Measurements from ENCODE around the gene TSPAN10. TPM values are rescaled to one million over a fixed set of nuclear protein-coding genes. Genes with fewer than 3 reads are reported as not detected.

TSPAN10 gene
- total RNA-seq, 2 donors from 2014 or later, result 0.14 to 0.51 TPM

DNA sequence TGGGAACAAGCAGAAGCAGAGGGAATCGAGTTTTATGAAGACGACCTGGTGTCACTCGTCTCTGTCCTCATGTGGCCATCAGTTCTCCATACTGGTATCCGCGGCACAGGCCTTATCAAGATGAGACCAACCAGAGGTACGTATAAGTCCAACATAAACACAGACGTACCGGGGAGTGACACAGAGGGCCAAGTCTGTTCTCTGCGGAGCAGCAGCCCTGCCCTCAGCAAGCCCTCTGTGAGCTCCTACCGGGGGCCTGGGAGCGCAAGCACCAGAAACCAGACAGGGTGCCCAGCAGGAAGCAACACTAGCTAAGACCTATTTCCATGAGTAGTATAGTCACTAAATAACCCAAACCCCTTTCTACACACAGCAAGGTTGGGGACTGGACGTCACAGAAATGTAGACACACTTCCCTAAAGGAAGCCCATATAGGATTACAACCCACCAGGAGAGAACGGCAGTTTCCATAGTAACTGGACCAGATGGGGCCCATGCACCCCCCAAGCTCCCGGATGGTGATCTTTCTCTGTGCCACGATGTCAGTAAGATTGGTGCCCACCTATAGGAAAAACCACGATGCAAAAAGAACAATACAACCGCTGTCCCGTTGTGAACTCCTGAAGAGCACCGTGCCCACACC is 45.7 kb downstream of the TSPAN10 start:
- intact Hi-C loops (cut with DNase I), result no loop called here

DNA sequence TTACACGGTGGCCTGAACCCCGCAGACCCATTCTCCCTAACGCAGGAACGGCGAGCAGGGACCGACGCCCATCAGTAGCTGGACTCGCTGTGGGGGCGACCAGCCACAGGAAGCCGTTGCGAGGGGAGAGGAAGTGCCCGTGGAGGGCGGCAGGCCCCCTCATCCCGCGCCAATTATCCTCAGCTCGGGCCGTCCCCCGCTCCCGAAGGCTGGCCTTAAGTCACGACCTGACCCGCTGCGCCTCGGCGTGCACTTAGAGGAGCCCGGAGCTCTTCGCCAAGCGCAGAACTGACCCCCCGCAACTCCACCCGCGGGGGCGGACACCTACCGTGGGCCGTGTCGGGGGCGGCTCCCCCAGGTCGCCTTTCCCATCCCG is 46.2 kb downstream of the TSPAN10 start:
- no peak for DNase-seq (ENCODE audit: low spot score)
- intact Hi-C loops (cut with DNase I), result no loop called here

More for the DNA sequence above, 45.7 kb downstream of the TSPAN10 start:
- DNase-seq (ENCODE audit: low spot score), result no peak

DNA sequence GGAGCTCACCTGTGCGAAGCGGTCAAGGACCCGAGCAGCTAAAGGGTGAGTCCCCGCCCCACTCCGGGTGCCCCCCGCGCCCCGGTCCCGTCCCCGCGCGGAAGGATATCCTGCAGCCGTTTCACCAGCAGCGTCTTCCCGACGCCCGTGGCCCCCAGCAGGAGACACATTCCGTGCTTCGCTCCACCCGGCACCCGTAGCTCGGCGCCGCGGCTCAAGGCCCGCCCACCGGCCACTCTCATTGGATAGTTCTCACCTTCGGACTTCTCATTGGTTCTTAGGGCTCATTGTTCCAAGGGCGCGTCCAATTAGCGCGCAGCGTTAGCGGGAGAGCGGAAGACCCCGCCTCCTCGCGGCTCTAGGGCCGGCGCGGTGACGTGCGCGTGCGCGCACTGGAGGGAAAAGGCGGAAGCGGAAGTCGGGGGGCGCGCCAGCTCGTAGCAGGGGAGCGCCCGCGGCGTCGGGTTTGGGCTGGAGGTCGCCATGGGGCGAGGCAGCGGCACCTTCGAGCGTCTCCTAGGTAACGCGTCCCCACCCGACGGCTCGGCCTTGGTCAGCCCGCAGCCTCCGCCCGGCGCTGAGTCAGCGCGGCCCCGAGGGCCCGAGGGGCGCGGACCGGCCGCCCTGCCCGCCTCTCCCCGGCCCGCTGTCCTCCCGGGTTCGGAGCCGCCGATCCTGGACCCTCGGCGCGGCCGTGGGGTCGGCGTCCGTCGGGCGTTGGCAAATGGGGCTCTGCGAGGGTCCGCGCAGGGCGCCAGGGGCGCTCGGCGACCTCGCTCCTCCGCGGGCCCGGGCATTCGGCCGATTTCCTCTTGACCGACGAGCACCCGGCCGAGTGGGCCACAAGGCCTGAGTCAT is 46.8 kb downstream of the TSPAN10 start, which contains the start of the genes ARL16 and HGS:
Gene ARL16 (minus strand): TSS at position 214 of the 858 bp plus-strand sequence. CDS start 44 bp downstream, at position 170.
Gene HGS (plus strand): TSS at position 428 of the 858 bp plus-strand sequence. CDS start 56 bp downstream, at position 484.
- intact Hi-C loops (cut with DNase I), result no loop called here
- peak; percentile 100 for DNase-seq (ENCODE audit: low spot score)

DNA sequence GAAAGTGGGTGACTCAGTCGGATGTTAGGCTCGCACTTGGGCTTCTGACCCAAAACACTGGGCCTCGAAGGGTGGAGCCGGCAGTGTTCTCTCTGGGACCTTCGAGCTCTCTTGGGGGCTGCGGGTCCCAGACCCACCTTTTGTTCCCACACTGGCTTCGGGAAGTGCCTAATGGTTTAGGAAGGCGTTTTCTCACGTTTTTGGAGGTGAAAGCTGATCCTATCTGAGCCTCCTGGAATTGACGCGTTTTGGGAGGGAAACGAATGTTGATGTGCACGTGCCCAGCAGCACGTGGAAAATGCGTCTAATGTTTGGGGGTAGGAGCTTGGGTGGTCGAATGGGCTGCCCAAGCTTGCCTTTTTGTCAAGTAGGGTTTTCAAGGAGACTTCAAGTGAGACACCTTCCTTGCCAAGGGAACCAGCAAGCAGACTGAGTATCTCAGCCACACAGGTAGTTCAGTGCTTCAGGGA is 47.5 kb downstream of the TSPAN10 start:
- no peak for DNase-seq (ENCODE audit: low spot score)
- intact Hi-C loops (cut with DNase I), result no loop called here

DNA sequence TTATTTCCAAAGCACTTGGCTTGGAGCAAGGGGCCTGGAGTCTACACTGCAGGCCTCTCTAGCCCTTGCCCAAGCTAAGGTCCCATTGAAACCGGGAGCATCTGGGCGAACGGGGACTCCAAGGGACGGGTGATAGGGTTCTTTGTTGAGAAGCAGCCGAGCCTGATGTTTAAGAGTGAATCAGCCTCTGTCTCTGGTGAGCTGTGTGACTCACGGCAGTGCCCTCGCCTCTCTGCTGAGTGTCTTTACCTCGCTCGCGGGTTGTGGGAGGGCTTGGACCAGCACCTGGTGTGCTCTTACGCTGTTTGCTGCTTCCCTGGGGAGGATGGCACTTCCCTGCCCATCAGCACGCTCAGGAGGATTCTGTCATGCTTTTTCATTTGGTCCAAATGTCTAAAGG is 48.1 kb downstream of the TSPAN10 start:
- intact Hi-C loops (cut with DNase I), result no loop called here
- DNase-seq (ENCODE audit: low spot score), result no peak

DNA sequence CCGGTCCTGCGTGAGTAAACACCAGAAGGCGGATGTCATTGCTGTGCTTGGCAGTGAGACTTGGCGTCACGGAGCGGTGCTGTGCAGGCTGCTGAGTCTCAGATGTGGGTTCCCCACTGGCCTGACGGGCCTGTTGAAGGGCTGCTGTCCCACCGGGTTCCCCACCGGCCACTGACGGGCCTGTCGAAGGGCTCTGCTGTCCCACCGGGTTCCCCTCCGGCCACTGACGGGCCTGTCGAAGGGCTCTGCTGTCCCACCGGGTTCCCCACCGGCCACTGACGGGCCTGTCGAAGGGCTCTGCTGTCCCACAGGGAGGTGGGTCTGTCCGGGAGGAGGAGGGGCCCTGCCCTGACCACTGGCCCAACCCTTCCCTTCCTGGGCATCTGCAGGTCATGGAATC is 49.6 kb downstream of the TSPAN10 start:
- intact Hi-C loops (cut with DNase I), result no loop called here
- DNase-seq (ENCODE audit: low spot score), result no peak

DNA sequence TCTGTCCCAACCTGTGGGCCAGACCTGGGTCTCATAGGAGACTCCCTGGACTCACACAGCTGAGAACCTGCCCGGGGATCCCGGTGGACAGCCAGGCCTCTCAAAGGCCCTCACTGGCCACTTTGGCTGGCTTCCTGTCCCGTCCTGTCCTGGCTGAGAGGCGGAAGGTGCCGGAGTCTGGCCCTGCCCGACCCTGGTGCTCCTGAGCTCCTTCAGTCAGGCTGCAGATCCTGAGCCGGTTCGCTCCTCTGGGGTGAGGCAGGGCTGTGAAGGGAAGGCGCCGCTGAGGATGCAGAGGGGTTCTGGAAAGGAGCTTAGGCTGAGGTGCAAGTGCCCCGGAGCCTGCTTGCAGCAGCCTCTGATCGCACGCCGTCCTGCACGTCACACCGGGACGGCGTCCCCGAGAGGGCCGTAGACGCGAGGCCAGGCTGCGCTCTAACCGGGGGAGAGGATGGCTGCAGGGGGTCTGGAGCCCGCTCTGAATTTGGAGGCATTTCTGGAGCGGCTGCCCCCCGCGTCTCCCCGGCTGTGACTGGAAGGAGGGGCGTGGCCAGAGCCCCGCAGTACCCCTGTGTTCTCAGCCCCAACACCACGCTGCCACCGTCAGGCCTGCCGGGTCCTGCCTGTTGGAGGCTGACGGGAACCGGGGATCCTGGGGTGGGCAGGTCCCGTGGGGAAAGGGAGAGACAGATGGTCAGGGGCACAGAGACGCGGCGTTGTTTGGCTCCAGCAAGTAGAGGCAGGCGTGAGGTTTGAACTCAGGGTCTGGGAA is 51.0 kb downstream of the TSPAN10 start:
- intact Hi-C loops (cut with DNase I), result no loop called here
- DNase-seq (ENCODE audit: low spot score), result no peak

DNA sequence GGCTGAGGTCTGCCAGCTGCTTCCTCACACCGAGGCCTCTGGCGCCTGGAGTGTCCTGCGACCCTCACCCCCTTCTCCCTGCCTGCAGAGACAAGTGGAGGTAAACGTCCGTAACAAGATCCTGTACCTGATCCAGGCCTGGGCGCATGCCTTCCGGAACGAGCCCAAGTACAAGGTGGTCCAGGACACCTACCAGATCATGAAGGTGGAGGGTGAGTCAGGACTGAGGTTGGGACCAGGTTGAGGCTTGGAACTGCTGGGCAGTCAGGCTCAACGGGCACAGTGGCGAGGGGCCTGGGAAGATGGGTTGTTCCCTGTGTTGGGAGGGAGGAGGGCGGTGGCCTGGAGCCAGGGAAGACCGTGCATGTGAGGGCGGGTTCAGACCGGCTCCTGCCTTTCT is 51.6 kb downstream of the TSPAN10 start:
- intact Hi-C loops (cut with DNase I), result no loop called here
- DNase-seq (ENCODE audit: low spot score), result peak; percentile 73

DNA sequence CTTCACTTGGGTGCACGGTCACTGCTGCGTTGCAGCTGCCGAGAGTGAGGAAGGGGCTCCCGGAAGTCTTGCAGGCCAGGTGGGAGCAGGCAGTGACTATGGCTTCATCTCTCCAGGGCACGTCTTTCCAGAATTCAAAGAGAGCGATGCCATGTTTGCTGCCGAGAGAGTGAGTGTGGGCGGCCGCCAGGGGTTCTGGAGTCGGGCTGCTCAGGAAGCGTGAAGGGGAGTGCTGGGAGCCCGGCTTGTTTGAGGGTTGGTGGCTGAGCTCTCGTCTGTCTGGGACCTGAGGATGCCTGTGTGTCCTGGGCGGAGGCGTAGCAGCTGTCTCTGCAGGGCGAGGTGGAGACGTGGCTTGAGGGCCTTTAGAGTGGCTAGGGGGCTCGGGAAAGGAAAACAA is 53.1 kb downstream of the TSPAN10 start:
- no peak for DNase-seq (ENCODE audit: low spot score)
- intact Hi-C loops (cut with DNase I), result no loop called here

DNA sequence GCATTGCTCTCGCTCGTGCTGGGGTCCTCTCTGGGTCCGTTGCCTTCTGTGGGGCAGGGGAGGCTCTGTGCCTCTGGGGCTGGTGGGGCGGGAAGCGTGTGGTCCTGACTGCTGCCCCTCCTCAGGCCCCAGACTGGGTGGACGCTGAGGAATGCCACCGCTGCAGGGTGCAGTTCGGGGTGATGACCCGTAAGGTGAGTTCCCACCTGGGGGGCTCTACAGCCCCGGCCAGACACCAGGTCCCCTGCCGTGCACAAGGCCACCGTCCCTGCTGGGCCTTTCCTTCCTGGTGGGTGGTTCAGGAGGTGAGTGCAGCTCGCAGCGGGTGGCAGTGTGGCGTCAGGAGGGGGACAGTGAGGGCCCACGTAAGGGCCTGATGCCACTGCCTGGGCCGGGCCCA is 53.6 kb downstream of the TSPAN10 start:
- intact Hi-C loops (cut with DNase I), result no loop called here

DNA sequence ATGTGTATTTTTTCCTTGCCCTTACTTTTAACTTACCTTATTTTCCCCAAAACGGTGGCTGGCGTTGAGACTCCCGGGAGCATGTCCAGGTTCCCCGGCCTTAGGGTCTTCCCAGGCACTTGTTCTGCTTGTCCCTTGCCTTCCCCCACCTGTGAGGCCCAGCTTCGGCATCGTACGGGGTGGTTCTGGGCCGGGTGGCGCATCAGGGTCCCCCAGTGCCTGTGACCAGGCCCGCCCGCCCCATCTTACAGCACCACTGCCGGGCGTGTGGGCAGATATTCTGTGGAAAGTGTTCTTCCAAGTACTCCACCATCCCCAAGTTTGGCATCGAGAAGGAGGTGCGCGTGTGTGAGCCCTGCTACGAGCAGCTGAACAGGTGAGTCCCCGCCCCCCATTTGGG is 54.2 kb downstream of the TSPAN10 start:
- DNase-seq (ENCODE audit: low spot score), result no peak
- intact Hi-C loops (cut with DNase I), result no loop called here

More for the DNA sequence above, 53.6 kb downstream of the TSPAN10 start:
- DNase-seq (ENCODE audit: low spot score), result no peak

DNA sequence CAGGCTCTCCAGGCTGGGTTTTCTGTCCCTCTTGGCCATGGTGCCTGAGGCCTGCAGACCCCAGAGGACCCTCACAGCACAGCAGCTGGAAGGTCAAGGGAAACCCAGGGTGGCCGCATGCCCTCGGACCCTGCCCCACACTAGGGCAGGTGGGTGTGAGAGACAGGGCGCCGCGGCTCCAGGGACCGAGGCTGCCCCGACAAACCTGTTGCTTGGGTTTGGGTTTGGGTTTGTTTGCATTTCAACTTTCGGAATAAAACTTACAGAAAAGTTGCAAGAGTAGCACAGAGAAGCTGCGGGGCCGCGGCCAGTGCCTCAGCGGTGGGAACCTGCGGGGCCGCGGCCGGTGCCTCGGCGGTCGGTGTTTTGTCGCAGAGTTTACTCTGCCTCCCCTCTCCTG is 54.6 kb downstream of the TSPAN10 start:
- intact Hi-C loops (cut with DNase I), result no loop called here
- DNase-seq (ENCODE audit: low spot score), result no peak

DNA sequence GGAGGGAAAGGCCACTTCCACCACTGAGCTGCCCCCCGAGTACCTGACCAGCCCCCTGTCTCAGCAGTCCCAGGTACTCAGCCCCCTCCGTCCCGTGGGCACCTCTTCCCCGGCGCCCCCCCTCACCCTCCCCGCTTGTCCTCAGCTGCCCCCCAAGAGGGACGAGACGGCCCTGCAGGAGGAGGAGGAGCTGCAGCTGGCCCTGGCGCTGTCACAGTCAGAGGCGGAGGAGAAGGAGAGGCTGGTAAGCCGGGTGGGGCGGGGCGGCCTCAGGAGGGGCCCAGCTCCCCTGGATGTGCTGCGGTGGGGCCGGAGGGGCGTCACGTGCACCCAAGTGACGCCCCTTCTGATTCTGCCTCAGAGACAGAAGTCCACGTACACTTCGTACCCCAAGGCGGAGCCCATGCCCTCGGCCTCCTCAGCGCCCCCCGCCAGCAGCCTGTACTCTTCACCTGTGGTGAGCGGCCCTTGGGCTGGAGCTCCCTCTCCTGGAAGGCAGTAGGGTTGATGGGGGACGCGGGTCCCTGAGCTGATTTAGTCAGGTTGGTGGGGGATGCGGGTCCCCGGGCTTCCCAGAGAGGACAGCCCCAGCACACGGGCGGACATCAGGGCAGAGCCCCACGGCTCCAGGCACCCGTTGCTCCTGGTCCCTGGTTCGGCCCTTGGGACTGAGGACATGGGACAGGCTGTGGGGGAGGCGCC is 56.7 kb downstream of the TSPAN10 start:
- DNase-seq (ENCODE audit: low spot score), result no peak
- intact Hi-C loops (cut with DNase I), result no loop called here

DNA sequence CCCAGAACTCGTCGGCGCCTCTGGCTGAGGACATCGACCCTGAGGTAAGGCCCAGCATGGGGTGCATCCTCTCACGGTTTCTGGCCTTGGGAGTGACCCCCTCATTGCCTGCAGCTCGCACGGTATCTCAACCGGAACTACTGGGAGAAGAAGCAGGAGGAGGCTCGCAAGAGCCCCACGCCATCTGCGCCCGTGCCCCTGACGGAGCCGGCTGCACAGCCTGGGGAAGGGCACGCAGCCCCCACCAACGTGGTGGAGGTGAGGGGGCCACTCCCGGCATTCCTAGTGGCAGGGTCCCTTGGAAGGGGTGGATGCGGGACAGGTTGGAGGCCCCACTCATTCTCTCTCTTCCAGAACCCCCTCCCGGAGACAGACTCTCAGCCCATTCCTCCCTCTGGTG is 57.8 kb downstream of the TSPAN10 start:
- DNase-seq (ENCODE audit: low spot score), result no peak
- intact Hi-C loops (cut with DNase I), result no loop called here

DNA sequence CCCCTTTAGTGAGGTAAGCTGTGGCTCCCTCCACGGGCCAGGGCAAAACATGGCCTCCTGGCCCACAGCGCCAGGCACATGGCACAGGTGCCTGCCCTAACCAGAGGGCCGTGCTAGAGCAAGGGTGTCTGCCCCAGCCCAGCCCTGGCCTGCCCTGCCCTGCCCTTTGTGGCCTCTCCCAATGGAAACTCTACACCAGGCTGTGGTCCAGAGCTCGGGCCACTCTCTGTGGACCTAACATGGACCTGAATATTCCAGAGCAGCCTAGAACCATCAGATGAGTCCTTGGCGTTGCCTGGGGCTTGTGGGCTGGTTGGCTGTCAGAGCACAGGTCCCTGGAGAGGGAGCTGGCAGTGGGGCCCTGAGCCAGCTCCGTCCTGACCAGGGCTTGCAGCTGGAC is 58.2 kb downstream of the TSPAN10 start:
- intact Hi-C loops (cut with DNase I), result no loop called here
- no peak for DNase-seq (ENCODE audit: low spot score)

DNA sequence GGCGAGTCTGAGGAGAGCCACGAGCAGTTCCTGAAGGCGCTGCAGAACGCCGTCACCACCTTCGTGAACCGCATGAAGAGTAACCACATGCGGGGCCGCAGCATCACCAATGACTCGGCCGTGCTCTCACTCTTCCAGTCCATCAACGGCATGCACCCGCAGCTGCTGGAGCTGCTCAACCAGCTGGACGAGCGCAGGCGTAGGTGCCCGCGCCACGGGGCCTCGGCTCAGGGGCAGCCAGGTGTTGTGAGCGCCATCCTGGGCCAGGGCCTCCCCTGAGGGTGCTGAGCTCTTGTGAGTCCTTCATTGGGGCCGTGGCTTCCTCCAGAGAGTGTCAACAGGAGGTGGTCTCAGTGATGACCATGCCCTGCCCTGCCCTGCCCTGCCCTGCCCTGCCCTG is 58.8 kb downstream of the TSPAN10 start:
- intact Hi-C loops (cut with DNase I), result no loop called here
- no peak for DNase-seq (ENCODE audit: low spot score)

DNA sequence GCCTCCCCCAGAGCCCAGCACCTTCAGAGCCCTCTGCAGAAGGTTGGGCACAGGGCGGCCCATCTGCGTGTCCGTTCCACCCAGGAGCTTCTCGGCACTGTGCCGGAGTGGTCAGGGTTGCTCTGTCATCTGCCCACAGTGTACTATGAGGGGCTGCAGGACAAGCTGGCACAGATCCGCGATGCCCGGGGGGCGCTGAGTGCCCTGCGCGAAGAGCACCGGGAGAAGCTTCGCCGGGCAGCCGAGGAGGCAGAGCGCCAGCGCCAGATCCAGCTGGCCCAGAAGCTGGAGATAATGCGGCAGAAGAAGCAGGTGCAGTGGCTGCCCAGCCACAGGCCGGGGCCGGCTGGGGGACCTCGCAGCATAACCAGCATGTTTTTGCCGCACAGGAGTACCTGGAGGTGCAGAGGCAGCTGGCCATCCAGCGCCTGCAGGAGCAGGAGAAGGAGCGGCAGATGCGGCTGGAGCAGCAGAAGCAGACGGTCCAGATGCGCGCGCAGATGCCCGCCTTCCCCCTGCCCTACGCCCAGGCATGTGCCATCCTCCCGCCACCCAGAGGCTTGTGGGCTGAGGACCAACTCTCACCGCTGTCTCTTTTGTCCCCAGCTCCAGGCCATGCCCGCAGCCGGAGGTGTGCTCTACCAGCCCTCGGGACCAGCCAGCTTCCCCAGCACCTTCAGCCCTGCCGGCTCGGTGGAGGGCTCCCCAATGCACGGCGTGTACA is 59.4 kb downstream of the TSPAN10 start:
- intact Hi-C loops (cut with DNase I), result no loop called here
- DNase-seq (ENCODE audit: low spot score), result no peak

DNA sequence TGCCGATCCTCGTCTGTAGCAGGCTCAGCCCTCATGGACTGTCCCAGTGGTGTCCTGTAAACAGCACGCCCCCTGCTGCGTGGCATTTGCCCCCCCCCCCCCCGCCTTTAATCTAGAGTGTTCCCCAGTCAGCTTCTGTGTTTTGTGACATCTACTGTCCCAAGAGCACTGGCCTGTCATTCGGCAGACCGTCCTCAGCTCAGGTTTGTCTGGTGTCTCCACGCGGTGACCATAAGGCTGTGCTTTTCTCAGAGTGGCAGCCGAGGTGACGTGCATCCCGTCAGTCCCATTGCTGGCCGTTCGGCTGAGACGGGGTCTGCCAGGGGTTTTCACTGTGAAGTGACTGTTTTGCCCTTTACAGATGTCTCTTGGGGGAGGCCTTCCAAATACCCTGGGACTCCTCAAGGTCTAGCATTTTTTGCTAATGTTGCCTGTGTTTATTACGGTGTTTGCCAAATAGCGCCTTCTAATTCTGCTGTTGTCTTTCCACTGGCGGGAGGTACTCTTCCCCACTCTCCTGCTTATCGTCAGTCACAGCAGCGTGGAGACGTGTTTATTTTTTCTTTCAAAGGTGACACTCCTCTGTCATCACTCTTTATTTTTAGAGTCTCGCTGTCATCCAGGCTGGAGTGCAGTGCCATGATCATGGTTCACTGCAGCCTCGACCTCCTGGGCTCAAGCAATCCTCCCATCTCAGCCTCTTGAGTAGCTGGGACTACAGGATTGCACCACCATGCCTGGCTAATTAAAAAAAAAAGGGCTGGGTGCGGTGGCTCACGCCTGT is 60.5 kb downstream of the TSPAN10 start:
- intact Hi-C loops (cut with DNase I), result no loop called here
- no peak for DNase-seq (ENCODE audit: low spot score)

All from posterior vena cava (tissue), 2 donors.